ENCODE data around the gene C1orf50. TPM values are rescaled to one million over a fixed set of nuclear protein-coding genes. Genes with fewer than 3 reads are reported as not detected.

Gene C1orf50
- total RNA-seq, 6 donors from 2014 or later, result 0.55 to 7.4 (median 2.5) TPM

- 1% methylated on average over 20 to 24 of the region's 44 CpGs for WGBS, 2 donors
- peak overlapping the region; percentile 80 to 99 (median 94) for H3K4me3 ChIP-seq
Measured at GRCh38 chr1:42765832-42766740, 963 bp upstream of the C1orf50 start.

DNA sequence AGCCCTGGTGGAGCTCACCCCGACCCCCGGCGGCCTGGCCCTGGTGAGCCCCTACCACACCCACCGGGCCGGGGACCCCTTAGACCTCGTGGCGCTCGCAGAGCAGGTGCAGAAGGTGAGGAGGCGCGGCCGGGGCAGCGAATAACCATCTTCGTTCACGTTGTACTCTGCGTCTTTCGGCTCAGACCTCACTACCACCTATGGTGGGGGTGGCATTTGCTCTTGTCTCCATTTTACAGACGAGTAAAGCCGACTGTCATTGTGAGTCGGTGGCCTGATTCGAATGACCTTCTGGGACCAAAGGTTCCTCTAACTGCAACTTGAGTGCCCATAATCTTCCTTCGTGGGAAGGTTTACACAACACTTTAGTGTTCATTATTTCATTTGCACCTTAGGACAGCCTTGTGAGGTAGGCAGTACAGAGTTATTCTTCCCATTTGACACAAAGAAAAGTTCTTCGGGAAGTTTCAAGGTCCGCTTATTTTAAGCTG is 506 bp downstream of the C1orf50 start:
- TF ChIP-seq EP300 (IDR thresholded peaks at IDR 0.05), result no peak
- TF ChIP-seq, protein P1, sequence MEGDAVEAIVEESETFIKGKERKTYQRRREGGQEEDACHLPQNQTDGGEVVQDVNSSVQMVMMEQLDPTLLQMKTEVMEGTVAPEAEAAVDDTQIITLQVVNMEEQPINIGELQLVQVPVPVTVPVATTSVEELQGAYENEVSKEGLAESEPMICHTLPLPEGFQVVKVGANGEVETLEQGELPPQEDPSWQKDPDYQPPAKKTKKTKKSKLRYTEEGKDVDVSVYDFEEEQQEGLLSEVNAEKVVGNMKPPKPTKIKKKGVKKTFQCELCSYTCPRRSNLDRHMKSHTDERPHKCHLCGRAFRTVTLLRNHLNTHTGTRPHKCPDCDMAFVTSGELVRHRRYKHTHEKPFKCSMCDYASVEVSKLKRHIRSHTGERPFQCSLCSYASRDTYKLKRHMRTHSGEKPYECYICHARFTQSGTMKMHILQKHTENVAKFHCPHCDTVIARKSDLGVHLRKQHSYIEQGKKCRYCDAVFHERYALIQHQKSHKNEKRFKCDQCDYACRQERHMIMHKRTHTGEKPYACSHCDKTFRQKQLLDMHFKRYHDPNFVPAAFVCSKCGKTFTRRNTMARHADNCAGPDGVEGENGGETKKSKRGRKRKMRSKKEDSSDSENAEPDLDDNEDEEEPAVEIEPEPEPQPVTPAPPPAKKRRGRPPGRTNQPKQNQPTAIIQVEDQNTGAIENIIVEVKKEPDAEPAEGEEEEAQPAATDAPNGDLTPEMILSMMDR (IDR thresholded peaks at IDR 0.05), result no peak
- TF ChIP-seq POLR2AphosphoS5 (IDR thresholded peaks at IDR 0.05), result no peak
- TF ChIP-seq POLR2A (IDR thresholded peaks at IDR 0.05), result no peak
- no peaks in the 10 kb centered on the region for H3K27me3 ChIP-seq
- DNase-seq (no peak), ATAC-seq (ENCODE audit: low FRiP score in 2 of 2) (peak in 1 of 2 donors; percentile 0)
- H3K27ac ChIP-seq, result peak overlapping the region; percentile 87 to 95 (median 92)
- WGBS, 2 donors, result 4 to 11% methylated on average over 3 to 10 of the region's 23 CpGs
- no peaks in the 10 kb centered on the region for H3K36me3 ChIP-seq
- no peaks in the 10 kb centered on the region for H3K9me3 ChIP-seq
- H3K4me3 ChIP-seq, result peak overlapping the region; percentile 80 to 99 (median 90)
- H3K4me1 ChIP-seq, result peaks cover 20 to 55% (median 29%) of the 10 kb centered on the region in 4 donors

More at GRCh38 chr1:42765832-42766740, 963 bp upstream of the C1orf50 start:
- Histone ChIP-seq H3K36me3 (peaks cover 0 to 13% (median 2%) of the 10 kb centered on the region in 4 donors), H3K27me3 (no peaks in the 10 kb centered on the region), H3K27ac (peak overlapping the region; percentile 87 to 95 (median 92)), H3K9me3 (no peaks in the 10 kb centered on the region), H3K4me1 (peaks cover 20 to 51% (median 32%) of the 10 kb centered on the region in 4 donors)
- peak; percentile 36 to 92 for DNase-seq
- TF ChIP-seq POLR2A (IDR thresholded peaks at IDR 0.05), result no peak
- TF ChIP-seq, protein P1 (IDR thresholded peaks at IDR 0.05), result peak in 5 of 6 experiments; percentile 22 to 46 (median 35)
- TF ChIP-seq POLR2AphosphoS5 (IDR thresholded peaks at IDR 0.05), result no peak
- peak in 1 of 2 donors; percentile 60 for ATAC-seq (ENCODE audit: low FRiP score in 2 of 2)

GRCh38 chr1:42768172-42768571 is 1.1 kb downstream of the C1orf50 start:
- Histone ChIP-seq H3K27me3 (no peaks in the 10 kb centered on the region), H3K27ac (no peak overlapping the region), H3K36me3 (no peaks in the 10 kb centered on the region), H3K4me1 (peaks cover 20 to 53% (median 29%) of the 10 kb centered on the region in 4 donors), H3K9me3 (no peaks in the 10 kb centered on the region), H3K4me3 (peak overlapping the region in 3 of 4 donors; percentile 80 to 99 (median 92))
- DNase-seq (no peak), ATAC-seq (ENCODE audit: low FRiP score in 2 of 2) (no peak)
- 74 to 80% methylated on average over 2 of the region's 2 CpGs for WGBS, 2 donors
- TF ChIP-seq EP300 (IDR thresholded peaks at IDR 0.05) (no peak), POLR2AphosphoS5 (IDR thresholded peaks at IDR 0.05) (no peak), POLR2A (IDR thresholded peaks at IDR 0.05) (no peak)
- TF ChIP-seq, protein P1 (IDR thresholded peaks at IDR 0.05), result no peak

DNA sequence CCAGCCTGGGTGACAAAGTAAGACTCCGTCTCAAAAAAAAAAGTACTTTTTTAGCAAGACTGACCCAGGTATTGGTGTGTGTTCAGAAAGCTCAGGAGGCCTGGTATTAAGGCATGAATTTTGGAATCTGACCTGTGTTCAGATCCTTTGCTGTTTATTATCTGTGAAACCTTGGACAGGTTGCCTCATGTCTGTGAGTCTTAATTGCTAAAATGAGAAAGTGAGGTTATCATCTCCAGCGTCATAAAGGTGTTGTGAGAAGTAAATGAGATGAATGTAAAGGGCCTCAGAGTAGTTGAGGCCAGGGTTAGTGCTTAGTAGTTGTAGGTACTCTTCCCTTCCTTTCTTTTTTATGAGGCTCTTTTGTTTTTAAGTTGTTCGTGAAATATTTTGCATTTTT is 2.8 kb downstream of the C1orf50 start:
- 93 to 96% methylated on average over 3 of the region's 3 CpGs for WGBS, 2 donors
- DNase-seq (no peak), ATAC-seq (ENCODE audit: low FRiP score in 2 of 2) (no peak)
- TF ChIP-seq POLR2A (IDR thresholded peaks at IDR 0.05) (no peak), EP300 (IDR thresholded peaks at IDR 0.05) (no peak), POLR2AphosphoS5 (IDR thresholded peaks at IDR 0.05) (no peak)
- TF ChIP-seq, protein P1 (IDR thresholded peaks at IDR 0.05), result no peak
- Histone ChIP-seq H3K4me3 (no peak overlapping the region), H3K9me3 (no peaks in the 10 kb centered on the region), H3K27ac (no peak overlapping the region), H3K36me3 (peaks cover 3 to 9% (median 7%) of the 10 kb centered on the region in 4 donors), H3K4me1 (peaks cover 16 to 49% (median 26%) of the 10 kb centered on the region in 4 donors), H3K27me3 (no peaks in the 10 kb centered on the region)

Measured in upper lobe of left lung (tissue), 6 donors.